Activated CD8-positive, alpha-beta memory T cell treated with anti-CD3 and anti-CD28 coated beads, Interleukin-2, amount 50 U/mL, for 24 hours (primary cell): Measurements from ENCODE around the gene HNRNPUL1.
"Not testable (repeated sequence)": the region's sequence is repeated elsewhere in the genome, so short reads cannot be mapped to it uniquely, and the experiment has no call there.

ENCODE experiments used
- DNase-seq: peaks from one replicate; pipeline ENCODE4 v3.0.0-alpha.2; 2020; ENCODE audit errors: extremely low read depth

The HNRNPUL1 gene

DNA sequence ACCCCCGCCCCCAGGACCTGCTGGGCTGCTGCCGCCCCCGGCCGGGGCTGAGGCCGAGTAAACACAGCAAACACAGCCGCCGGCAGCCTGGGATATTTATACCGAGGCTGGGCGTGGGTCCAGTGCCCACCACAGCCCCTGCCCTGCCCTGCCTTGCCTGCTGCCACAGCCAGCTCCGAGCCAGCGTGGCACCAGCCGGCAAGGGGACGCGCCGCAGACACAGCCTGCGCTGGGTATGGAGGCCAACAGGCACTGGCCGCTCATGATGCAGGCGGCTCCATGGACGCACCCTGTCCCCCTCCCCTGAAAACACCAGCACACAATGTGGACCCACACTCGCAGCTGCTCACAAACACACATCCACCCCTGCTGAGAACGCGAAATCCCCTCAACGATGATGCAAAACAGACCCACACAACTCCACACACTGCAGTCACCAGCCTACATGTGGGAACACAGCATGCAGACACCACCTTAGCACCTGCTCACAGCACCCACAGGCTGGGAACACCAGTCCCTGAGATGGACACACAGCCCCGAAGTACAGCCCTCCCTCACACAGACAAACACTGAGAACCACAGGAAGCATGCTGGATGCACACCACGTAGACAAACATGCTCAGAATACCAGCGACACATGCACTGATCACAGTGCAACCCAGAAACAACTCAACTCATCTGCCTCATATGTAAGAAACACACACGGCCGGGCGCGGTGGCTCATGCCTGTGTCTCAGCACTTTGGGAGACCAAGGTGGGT is 62.0 kb downstream of the HNRNPUL1 start:
- DNase-seq = no peak

DNA sequence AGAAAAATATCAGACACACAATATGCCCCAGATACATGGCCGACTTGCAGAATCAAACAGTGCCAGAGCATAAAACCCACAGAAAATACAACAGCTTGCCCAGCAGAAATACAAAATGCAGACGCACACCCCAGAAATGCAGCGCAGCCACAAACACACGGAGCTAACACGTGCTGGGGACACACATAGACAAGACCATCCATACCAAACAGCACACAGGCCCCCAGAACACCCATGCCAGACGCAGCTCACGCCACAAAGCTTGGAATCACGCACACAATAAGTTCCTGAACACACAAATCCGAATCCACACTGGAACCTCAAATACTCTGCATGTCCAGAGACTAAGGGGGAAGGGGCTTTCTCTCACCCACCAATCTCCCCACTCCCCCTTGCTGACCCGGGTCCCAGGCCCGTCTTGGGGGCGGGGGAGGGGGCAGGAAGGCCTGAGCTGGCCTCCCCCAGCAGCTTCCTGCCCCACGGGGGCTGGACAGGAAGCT is 63.0 kb downstream of the HNRNPUL1 start:
- DNase-seq = no peak

DNA sequence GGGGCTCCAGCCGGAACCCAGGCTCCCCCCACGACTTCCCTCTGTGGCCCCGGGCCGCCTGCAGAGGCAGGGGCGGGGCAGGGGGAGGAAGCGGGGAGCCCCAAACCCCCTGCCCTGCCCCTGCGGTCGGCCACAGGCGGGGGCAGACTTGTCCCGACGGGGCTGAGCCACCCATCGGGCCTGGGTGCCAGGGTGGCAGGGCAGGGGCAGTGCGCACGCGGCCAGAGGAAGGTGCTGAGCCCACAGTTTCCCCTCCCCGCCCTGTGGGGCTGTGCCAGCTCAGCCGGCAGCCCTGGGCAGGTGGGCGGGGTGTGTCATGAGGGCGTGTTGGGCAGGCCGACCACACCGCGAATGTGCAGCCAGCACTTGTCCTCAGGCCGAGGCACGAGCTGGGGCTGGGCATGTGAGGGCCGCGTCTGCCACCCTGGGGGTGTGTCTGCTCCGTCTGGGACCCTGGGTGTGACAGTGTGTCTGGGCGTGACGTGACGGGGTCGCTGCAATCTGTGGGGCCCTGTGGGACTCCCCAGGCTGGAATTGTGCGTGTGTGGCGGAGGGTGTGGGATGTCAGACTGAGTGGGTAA is 63.5 kb downstream of the HNRNPUL1 start:
- DNase-seq = peak; percentile 69

DNA sequence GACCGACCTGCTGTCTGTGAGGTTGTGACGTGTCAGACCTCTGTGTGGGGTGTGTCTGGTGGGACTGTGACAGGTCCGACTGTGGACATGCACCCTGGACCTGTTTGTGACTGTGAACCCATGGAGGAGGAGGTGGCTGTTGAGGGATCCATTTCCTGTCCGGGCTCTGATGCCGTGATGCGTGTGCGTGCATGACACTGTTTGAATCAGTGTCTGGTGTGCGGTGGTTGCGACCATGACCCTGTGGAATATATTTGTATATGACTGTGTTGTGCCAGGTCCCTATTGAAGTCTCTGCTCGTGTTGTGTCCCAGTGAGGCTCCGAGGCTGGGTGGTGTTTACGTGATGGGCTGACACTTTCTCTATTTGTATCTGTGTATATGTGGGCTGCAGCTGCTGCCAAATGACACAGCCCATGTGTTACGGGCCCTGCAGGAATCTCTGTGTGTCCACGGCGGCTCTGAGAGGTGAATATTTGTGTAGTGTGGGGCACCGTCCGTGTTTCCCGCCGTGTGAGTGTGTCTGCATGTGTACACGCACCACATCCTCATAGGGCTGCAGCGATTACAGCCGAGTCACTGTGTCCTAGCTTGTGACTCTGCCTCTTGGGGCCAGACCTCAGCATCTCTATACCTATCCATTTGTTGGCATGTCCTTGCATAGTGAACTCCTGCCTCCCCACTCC is 64.1 kb downstream of the HNRNPUL1 start:
- peak; percentile 42 for DNase-seq

DNA sequence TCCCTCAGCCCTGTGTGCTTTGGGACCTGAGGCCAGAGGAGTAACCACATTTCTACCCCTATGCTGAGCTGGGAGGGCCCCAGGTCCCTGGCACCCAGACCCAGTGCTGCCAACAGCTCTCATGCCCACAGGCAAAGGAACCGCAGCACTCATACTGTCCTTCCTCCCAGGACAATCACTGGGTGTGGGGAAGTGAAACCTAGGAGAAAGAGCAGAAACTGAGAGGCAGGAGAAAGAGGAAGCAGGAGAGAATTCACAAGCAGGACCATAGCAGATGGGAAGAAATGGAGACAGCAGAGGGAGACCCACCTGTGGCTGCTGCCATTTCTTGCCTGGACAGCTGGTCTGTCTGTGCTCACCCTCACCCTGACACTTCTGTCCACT is 64.7 kb downstream of the HNRNPUL1 start:
- DNase-seq = no peak

DNA sequence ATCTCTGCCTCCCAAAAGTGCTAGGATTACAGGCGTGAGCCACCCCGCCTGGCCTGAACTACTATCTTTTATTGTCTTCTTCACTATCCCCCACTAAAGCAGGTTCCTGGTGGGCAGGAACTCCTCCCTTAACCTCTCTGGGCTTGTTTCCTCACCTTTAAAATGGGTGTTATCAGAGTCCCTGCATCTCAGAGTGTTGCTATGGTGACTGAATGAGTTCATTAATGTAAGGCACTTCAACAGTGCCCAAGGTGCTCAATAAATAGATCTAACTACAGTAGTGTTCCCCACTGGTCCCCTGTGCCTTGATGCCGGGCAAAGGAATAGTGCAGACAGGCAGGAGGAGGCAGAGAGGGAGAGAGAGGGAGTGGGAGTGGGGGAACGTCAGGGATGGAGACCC is 66.3 kb downstream of the HNRNPUL1 start:
- DNase-seq = no peak

DNA sequence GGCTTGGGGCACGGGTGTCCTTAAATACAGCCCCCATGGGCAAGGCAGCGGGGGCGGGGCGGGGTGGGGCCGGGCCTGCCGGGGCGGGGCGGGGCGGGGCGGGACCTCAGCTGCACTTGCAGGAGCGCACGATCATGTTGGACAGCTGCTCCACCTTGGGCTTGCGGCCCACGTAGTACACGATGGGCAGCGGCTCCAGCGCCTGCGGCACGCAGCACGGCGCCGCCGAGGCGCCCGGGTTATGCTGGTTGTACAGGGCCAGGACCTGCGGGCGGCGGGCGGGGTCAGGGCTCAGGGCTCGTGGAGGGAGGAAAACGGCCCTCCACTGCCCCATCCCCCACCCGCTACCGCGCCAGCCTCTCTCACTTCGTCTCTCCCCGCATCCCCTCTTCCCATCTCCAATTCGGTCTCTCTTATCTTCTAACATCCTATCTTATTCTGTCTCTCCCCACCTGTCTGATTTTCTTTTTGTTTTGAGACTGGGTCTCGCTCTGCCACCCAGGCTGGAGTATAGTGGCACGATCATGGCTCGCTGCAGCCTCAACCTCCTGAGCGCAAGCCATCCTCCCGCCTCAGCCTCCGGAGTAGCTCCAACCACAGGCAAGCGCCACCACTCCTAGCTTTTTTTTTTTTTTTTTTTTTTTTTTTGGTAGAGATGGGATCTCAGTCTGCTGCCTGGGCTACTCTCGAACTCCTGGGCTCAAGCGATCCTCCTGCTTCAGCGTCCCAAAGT is 66.9 kb downstream of the HNRNPUL1 start:
- no peak for DNase-seq

DNA sequence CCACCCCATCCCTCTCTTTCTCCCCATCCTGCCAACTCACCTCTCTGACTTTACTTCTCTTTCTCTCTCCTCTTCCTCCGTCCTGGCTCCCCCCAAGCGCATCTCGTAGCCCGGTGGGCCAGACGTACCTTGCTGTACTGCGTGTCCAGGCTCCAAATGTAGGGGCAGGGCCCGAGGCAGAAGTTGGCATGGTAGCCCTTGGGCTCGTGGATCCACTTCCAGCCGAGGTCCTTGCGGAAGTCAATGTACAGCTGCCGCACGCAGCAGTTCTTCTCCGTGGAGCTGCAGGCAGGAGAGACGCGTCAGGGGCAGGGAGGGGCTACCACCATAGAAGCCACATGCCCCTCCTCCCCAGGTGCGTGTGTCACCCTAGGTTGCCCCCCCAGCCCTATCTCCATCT is 67.8 kb downstream of the HNRNPUL1 start:
- DNase-seq = no peak

DNA sequence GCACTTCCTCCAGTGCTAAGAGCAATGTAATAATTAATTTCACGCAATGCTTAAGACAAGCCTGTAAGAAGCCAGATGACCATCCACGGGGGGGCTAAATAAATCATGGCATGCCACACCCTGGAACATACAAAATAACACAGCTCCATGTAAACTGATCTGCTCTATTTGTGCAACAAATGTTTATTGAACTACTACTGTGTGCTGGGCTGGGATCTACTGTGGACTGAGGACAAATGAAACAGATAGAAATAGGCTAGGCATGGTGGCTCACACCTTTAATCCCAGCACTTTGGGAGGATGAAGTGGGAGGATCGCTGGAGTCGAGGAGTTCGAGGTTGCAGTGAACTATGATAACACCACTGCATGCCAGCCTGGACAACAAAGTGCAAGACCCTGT is 68.3 kb downstream of the HNRNPUL1 start:
- no peak for DNase-seq

DNA sequence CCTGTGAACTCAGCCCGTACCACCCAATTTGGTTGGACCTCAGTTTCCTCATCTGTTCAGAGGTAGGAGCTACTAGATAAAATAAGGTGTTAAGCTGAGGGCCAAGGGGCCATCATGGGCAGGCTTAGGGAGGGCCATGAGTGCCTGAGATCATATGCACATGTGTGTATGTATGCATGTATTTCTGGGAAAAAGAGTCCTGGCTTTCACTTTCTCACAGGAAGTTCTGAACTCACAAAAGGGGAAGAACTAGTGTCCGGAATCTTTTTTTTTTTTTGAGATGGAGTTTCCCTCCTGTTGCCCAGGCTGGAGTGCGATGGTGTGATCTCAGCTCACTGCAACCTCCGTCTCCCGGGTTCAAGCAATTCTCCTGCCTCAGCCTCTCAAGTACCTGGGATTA is 70.6 kb downstream of the HNRNPUL1 start:
- no peak for DNase-seq

DNA sequence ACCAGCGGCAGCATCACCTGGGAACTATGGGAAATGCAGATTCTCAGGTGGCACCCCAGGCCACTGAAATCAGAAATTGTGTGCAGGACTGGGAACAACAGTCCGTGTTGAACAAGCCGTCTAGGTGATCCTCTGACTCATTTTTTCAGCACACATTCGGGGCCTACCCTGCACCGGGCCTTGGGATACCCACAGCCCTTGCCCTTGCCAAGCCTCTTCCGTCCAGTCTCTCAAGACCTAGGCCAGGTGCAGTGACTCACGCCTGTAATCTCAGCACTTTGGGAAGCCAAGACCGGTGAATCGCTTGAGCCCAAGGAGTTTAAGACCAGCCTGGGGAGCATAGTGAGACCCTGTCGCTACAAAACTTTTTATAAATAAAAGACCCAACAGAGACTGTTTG is 71.3 kb downstream of the HNRNPUL1 start:
- DNase-seq = no peak

DNA sequence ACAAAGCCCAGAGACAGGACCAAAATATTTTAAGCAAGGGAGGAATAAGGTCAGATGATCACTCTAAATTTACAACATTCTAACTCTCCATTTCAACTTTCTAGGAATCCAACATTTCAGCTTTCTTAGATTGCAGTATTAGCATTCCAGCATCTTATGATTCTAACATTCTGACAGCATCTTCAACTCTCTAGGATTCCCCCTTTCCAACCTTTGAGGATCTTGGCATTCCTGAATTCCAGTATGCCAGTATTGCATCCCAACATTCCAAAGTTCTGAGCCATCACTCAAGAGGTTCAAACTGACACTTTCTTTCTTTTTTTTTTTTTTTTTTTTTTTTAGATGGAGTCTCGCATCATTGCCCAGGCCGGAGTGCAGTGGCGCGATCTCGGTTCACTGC is 75.8 kb downstream of the HNRNPUL1 start:
- no peak for DNase-seq

DNA sequence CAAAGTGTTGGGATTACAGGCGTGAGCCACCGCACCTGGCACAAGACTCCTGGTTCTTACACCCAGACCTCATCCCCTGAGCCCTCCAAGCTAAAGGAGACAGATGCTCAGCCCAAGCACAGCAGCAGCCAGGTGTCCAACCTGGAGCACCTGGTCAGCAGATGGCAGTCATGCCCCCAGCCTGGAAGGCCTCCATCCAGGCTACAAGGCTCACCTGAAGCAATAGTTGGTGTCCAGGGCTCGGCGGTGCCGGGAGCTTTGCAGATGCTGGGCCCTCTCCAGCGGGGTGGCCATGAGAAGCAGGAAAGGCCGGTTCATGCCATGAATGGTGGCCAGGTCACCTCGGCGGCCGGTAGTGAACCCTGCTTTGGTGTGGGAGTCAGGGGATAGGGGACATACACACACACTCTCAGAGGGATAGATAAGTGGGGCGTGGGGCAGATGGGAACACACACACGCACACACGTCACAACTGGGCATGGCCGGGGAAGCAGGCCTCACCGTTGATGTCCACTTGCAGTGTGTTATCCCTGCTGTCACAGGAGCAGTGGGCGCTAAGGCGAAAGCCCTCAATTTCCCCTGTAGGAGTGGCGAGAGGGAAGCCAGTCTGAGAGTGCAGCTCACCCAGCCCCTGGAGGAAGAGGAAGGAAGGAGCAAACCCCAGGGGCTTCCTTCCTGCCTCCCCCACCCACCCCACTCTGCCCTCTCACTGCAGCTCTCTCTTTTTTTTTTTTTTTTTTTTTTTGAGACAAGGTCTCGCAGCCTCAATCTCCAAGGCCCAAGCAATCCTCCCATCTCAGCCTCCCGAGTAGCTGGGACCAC is 77.7 kb downstream of the HNRNPUL1 start:
- DNase-seq = no peak

DNA sequence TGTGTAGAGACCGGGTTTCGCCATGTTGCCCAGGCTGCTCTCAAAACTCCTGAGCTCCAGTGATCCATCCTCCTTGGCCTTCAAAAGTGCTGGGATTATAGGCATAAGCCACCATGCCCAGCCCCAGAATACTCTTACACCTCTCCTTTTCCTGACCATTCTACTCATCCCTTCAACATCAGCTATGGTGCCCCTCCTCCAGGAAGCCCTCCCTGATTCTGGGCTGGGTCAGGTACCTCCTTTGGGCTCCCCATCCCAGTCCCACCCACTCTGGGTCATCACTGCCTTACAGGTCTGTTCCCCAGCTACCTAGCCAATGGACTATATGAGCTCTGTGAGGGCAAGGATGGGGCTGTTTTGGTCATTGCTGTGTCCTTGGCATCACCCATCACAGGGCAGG is 80.0 kb downstream of the HNRNPUL1 start:
- DNase-seq = no peak

DNA sequence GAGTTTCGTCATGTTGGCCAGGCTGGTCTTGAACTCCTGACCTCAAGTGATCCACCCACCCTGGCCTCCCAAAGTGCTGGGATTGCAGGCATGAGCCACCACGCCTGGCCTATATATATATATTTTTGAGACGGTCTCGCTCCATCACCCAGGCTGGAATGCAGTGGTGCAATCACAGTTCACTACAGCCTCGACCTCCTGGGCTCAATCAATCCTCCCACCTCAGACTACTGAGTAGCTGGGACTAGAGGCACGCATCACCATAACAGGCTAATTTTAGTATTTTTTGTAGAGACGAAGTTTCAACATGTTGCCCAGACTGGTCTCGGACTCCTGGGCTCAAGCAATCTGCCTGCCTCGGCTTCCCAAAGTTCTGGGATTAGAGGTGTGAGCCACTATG is 82.7 kb downstream of the HNRNPUL1 start:
- not testable (repeated sequence) for DNase-seq

DNA sequence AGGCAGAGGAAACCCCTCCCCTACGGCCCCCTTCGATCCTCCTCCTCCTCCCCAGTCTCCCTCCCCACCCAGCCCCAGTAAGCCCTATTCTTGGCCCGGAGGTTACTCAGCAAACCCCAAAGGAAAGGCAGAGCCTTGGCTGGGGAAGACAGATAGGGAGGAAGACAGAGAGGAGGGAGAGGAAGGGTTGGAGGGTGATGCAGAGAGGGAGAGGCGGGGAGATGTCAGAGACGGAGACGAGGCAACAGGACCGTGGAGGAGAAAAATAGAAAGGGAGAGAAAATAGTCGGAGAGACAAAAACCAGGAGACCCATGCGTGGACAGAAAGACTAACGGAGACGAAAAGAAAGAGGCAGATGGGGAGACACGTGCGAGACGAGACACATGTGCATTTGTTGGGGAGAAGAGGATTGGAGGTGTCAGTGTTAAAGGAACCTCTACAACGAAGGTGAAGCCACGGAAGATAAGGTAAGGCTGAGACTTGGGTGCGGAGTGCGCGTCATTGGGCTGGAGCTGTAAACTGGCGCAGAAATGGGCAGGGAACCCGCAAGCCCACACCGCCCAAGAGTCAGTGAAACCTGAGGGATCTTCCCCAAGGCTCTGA is 86.7 kb downstream of the HNRNPUL1 start:
- no peak for DNase-seq

DNA sequence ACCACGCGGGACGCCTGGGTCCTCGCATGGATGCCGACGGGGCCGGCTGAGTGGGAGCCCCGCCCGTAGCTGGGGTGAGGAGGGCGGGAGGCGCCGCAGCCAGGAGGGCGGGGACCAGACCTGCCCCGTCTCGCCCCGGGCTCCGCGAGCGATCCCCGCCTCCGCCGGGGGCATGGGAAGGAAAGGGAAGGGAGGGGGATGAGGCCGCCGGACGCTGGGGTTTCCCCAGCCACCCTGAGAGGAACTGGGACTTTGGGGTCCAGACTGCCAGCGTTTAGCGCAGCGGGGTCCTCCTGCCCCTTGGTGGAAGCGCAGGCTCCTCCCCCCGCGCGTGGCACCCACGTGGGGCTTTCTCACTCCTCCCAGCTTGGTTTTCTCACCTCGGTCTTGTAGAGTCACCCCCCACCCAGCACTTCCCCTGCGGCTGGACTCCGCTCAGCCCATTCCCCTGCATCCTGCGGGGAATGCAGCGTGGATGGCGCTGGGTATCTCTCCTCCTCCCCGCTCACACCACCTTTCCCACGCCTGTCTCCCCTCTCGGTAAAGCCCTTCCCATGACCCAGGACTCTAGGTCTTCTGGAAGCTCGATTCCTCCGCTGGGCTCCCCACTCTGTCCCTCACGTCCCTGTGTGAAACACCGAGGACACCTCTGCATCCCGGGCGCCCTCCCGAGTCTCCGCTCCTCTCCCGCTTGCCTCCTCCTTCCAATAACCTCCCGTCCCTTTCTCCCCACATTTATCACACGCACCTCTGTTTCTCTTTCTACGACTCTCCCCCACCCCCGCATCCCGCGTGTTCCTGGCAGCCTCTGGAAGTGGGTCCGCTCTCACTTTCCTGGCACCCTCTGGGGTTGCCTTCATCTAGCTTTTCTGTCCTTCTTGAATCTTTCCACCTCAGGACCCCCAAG is 87.4 kb downstream of the HNRNPUL1 start:
- peak; percentile 76 for DNase-seq

DNA sequence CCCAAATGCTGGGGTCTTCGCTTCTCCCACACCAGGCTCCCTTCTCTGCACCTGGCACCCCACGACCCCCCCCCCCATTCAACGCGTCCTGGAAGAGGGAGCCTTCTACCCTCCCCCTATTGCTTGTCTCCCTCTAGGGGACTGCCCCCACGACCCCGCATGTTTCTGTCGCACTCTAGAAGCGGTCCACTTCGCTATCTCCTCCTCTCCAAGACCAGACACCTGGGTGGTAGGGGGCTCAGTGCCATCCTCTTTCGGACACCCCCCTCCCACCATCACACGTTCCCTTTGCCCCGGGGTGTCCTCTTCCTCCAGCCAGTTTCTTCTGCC is 88.1 kb downstream of the HNRNPUL1 start:
- DNase-seq = no peak

DNA sequence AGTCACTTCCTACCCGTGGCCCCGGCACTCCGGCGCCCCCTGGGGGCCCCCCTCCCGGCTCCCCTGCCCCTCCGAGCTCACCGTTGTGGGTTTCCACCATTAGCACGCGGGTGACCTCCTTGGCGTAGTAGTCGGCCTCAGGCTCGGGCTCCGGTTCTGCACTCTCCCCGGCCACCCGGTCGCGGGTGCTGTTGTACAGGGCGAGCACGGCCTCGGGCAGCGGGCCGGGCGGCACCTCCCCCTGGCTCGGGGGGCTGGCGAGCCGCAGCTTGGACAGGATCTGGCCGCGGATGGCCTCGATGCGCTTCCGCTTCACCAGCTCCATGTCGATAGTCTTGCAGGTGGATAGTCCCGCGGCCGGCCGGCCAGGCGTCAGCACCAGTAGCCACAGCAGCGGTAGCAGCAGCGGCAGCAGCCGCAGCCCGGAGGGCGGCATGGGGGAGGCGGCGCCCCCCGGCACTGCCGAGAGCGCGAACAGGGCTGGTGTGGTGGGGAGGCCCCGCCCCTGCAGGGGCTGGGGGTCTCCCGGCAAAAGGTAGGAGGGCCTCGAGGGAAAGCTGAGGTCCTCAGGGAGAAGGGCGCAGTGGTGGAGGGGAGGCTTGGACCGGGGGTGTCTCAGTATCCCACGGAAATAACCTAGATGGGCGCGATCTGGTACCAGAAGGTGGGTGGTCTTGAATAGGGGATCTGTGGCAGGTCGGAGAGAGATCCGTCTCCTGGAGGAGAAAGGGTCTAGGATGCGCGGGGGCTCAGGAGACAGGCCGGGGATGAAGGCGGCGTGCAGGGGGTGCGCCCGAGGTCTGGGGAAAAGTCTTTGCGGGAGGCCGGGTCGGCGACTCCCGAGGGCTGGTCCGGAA is 88.7 kb downstream of the HNRNPUL1 start:
- peak; percentile 45 for DNase-seq
